Measurements from ENCODE around the gene ERBIN. TPM values are rescaled to one million over a fixed set of nuclear protein-coding genes. Genes with fewer than 3 reads are reported as not detected.
"Not testable (repeated sequence)": the region's sequence is repeated elsewhere in the genome, so short reads cannot be mapped to it uniquely, and the experiment has no call there.

ERBIN gene, protein sequence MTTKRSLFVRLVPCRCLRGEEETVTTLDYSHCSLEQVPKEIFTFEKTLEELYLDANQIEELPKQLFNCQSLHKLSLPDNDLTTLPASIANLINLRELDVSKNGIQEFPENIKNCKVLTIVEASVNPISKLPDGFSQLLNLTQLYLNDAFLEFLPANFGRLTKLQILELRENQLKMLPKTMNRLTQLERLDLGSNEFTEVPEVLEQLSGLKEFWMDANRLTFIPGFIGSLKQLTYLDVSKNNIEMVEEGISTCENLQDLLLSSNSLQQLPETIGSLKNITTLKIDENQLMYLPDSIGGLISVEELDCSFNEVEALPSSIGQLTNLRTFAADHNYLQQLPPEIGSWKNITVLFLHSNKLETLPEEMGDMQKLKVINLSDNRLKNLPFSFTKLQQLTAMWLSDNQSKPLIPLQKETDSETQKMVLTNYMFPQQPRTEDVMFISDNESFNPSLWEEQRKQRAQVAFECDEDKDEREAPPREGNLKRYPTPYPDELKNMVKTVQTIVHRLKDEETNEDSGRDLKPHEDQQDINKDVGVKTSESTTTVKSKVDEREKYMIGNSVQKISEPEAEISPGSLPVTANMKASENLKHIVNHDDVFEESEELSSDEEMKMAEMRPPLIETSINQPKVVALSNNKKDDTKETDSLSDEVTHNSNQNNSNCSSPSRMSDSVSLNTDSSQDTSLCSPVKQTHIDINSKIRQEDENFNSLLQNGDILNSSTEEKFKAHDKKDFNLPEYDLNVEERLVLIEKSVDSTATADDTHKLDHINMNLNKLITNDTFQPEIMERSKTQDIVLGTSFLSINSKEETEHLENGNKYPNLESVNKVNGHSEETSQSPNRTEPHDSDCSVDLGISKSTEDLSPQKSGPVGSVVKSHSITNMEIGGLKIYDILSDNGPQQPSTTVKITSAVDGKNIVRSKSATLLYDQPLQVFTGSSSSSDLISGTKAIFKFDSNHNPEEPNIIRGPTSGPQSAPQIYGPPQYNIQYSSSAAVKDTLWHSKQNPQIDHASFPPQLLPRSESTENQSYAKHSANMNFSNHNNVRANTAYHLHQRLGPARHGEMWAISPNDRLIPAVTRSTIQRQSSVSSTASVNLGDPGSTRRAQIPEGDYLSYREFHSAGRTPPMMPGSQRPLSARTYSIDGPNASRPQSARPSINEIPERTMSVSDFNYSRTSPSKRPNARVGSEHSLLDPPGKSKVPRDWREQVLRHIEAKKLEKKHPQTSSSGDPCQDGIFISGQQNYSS (N-terminal part only)
- 67.0 TPM for total RNA-seq
- long read RNA-seq, full-length matches to known transcripts: 39 of 71 reads
- long read RNA-seq, partial matches to known transcripts: 19 of 71 reads
- long read RNA-seq, other reads (novel, unspliced or antisense): 13 of 71 reads

DNA sequence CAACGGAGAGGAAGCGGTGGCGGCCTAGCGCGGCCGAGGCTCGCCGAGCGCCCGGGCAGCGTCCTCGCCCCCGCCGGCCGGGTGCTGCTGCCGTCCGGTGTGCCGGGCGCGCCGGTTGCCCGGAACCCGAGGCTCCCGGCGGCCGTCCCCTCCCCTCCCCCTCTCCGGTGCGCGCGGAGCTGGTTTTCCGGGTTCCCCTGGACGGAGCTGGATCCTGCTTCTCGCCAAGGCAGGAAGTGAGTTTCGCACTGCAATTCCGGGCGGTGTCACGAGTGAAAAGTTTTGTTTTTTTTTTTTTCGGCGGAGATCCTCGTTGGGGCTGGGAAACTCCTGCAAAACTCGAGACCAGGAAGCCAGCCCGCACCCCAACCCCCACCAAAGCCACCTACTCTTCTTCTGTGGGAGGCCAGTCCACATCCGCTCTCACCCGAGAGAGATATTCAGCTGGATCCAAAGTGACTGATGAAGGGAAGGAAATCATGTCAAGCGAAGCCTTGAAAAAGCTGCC, at the start of gene ERBIN:
ERBIN (plus strand) TSS at position 300 of the 508 bp plus-strand sequence. CDS start 66,144 bp downstream, outside the sequence.
- Histone ChIP-seq H3K27me3 (no peaks in the 10 kb centered on the region), H3K4me1 (peaks cover 23% of the 10 kb centered on the region), H3K9me3 (no peaks in the 10 kb centered on the region), H3K36me3 (no peaks in the 10 kb centered on the region), H3K4me3 (peak within 1 kb of the TSS; percentile 79), H3K27ac (peak within 1 kb of the TSS; percentile 99)
- ATAC-seq (peak; percentile 79), DNase-seq (peak; percentile 94)
- intact Hi-C loops (cut with DNase I): no loop called here
- TF ChIP-seq, protein P1, sequence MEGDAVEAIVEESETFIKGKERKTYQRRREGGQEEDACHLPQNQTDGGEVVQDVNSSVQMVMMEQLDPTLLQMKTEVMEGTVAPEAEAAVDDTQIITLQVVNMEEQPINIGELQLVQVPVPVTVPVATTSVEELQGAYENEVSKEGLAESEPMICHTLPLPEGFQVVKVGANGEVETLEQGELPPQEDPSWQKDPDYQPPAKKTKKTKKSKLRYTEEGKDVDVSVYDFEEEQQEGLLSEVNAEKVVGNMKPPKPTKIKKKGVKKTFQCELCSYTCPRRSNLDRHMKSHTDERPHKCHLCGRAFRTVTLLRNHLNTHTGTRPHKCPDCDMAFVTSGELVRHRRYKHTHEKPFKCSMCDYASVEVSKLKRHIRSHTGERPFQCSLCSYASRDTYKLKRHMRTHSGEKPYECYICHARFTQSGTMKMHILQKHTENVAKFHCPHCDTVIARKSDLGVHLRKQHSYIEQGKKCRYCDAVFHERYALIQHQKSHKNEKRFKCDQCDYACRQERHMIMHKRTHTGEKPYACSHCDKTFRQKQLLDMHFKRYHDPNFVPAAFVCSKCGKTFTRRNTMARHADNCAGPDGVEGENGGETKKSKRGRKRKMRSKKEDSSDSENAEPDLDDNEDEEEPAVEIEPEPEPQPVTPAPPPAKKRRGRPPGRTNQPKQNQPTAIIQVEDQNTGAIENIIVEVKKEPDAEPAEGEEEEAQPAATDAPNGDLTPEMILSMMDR (IDR thresholded peaks at IDR 0.05): no peak

- H3K36me3 ChIP-seq: no peaks in the 10 kb centered on the region
- no peak overlapping the region for H3K4me3 ChIP-seq
- no peaks in the 10 kb centered on the region for H3K9me3 ChIP-seq
- ATAC-seq (no peak), DNase-seq (no peak)
- no peaks in the 10 kb centered on the region for H3K27me3 ChIP-seq
- H3K27ac ChIP-seq: no peak overlapping the region
- H3K4me1 ChIP-seq: no peaks in the 10 kb centered on the region
- intact Hi-C loops (cut with DNase I): no loop called here
- TF ChIP-seq, protein P1 (IDR thresholded peaks at IDR 0.05): no peak
Measured at GRCh38 chr5:65876970-65877369, 49.4 kb upstream of the ERBIN start.

- H3K9me3 ChIP-seq; DNase-seq; H3K4me3 ChIP-seq; H3K27ac ChIP-seq; H3K27me3 ChIP-seq; H3K36me3 ChIP-seq; H3K4me1 ChIP-seq; intact Hi-C loops (cut with DNase I); ATAC-seq: not testable (repeated sequence)
Measured at GRCh38 chr5:65879668-65880256, 46.6 kb upstream of the ERBIN start.

GRCh38 chr5:65880496-65881072, 45.8 kb upstream of the ERBIN start:
- TF ChIP-seq, protein P1 (IDR thresholded peaks at IDR 0.05): no peak
- H3K27ac ChIP-seq: no peak overlapping the region
- no peaks in the 10 kb centered on the region for H3K36me3 ChIP-seq

DNA sequence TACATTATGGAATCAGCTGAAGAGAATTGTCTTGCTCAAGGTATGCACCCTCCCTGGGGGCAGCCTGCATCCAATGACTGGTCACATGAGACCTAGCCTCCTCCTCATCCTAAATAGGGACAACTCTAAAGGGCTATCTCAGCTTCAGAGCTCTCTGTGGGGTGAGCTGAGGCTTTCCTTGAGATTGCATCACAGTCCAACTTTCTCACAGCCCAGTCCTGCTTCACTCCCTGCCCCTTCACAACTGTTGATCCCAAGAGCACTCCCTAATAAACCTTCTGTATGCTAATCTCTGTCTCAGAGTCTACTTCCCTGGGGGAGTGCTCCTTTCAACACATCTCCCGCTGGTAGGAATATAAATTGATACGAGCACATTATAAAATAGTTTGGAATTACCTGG, 44.1 kb upstream of the ERBIN start:
- intact Hi-C loops (cut with DNase I): no loop called here
- DNase-seq: no peak
- no peak for ATAC-seq
- Histone ChIP-seq H3K4me1 (no peaks in the 10 kb centered on the region), H3K4me3 (no peak overlapping the region), H3K9me3 (no peaks in the 10 kb centered on the region), H3K36me3 (no peaks in the 10 kb centered on the region), H3K27ac (no peak overlapping the region), H3K27me3 (no peaks in the 10 kb centered on the region)
- TF ChIP-seq, protein P1 (IDR thresholded peaks at IDR 0.05): no peak

More at GRCh38 chr5:65880496-65881072, 45.8 kb upstream of the ERBIN start:
- DNase-seq: no peak
- H3K9me3 ChIP-seq: no peaks in the 10 kb centered on the region
- H3K27me3 ChIP-seq: no peaks in the 10 kb centered on the region
- H3K4me3 ChIP-seq: no peak overlapping the region
- intact Hi-C loops (cut with DNase I): no loop called here
- H3K4me1 ChIP-seq: no peaks in the 10 kb centered on the region
- ATAC-seq: no peak

All from upper lobe of right lung (tissue), 1 donor.